HCT116 (cell line): ENCODE data around the gene MLX. TPM values are rescaled to one million over a fixed set of nuclear protein-coding genes. Genes with fewer than 3 reads are reported as not detected.

Experiments used
- ATAC-seq: fragments of 200-7000 bp; cut with Tn5 transposase; 2 replicates; pipeline ENCODE4 v1.9.1; 2020; ENCODE audit warnings: mild to moderate bottlenecking, moderate library complexity
- BruUV-seq: library from RNA; stranded (reverse); fragments of 400-500 nt; replicated peaks from 2 replicates; lab custom pipeline; 2021; lab: Mats Ljungman, UMichigan
- CTCF ChIA-PET: fragments of 300-600 bp; sonication (Branson Sonifier 250); formaldehyde crosslinking; loops from one replicate; lab custom pipeline; 2021; ENCODE audit warnings: antibody characterized with exemption; lab: Charles Lee
- POLR2A ChIA-PET: fragments of 300-600, 350-600 bp; sonication (Branson Sonifier 250); formaldehyde crosslinking; loops from one replicate; lab custom pipeline; 2021; ENCODE audit warnings: antibody characterized with exemption; lab: Charles Lee
- RAD21 ChIA-PET, 2 experiments: fragments of 300-600 bp; sonication (Branson Sonifier 250); formaldehyde crosslinking; loops; one replicate each; lab custom pipeline; 2023; ENCODE audit warnings: low total read pairs in 2 of 2; ENCODE audit not compliant: uncharacterized antibody in 2 of 2, unreplicated experiment in 2 of 2, low non-redundant PET in 1 of 2; lab: Charles Lee
- DNase-seq: peaks from one replicate; pipeline ENCODE4 v3.0.0-alpha.2; 2010; ENCODE audit warnings: low read depth, low spot score
- H2AFZ ChIP-seq: fragments of 200-600 bp; shearing (Covaris generic), sonication (generic); 2 replicates; pipeline ENCODE4 v1.6.1; 2017; ENCODE audit warnings: low read depth, mixed run types, mixed read lengths, antibody characterized with exemption, low read length; ENCODE audit not compliant: poor library complexity, severe bottlenecking
- H3K27ac ChIP-seq: 2 replicates; pipeline ENCODE4 v1.5.1; 2012; ENCODE audit warnings: low read depth, low read length
- H3K27me3 ChIP-seq: fragments of 200-600 bp; sonication (generic); 2 replicates; pipeline ENCODE4 v1.6.1; 2016; ENCODE audit warnings: mixed run types, low read length, mixed read lengths; ENCODE audit not compliant: insufficient read depth
- H3K36me3 ChIP-seq, 2 experiments: fragments of 200-500 bp in 1 of 2; fragments of 200-600 bp in 1 of 2; sonication (Bioruptor generic) in 1 of 2; sonication (generic) in 1 of 2; 2 replicates each; pipeline versions ENCODE4 v1.5.1 to v1.6.1; 2014 to 2016; ENCODE audit warnings: low read length in 2 of 2, inconsistent platforms in 1 of 2, mixed read lengths in 1 of 2, mixed run types in 1 of 2; ENCODE audit not compliant: insufficient read depth in 2 of 2, control insufficient read depth in 1 of 2
- H3K4me1 ChIP-seq, 2 experiments: fragments of 200-600 bp in 1 of 2; sonication (generic) in 1 of 2; 2 replicates each; pipeline versions ENCODE4 v1.5.1 to v1.6.1; 2012 to 2017; ENCODE audit warnings: low read length in 2 of 2, inconsistent platforms in 1 of 2, mild to moderate bottlenecking in 1 of 2, mixed read lengths in 1 of 2, mixed run types in 1 of 2, moderate library complexity in 1 of 2; ENCODE audit not compliant: insufficient read depth in 2 of 2, control insufficient read depth in 1 of 2
- H3K4me2 ChIP-seq: fragments of 200-600 bp; sonication (generic); 2 replicates; pipeline ENCODE4 v1.6.1; 2017; ENCODE audit warnings: mixed run types, low read length, mixed read lengths
- H3K4me3 ChIP-seq, 2 experiments: fragments of 200-600 bp in 1 of 2; sonication (generic) in 1 of 2; replicated peaks in 1 of 2; 2 replicates each; pipeline ENCODE4 v1.5.1; 2011 to 2016; ENCODE audit warnings: low read length in 2 of 2, control low read depth in 1 of 2, low read depth in 1 of 2, mild to moderate bottlenecking in 1 of 2, mixed read lengths in 1 of 2, mixed run types in 1 of 2
- H3K79me2 ChIP-seq: fragments of 200-600 bp; sonication (generic); 2 replicates; pipeline ENCODE4 v1.6.1; 2017; ENCODE audit warnings: mild to moderate bottlenecking, mixed run types, low read length, moderate library complexity, mixed read lengths; ENCODE audit not compliant: insufficient read depth
- H3K9ac ChIP-seq: fragments of 200-600 bp; sonication (generic); 2 replicates; pipeline ENCODE4 v1.6.1; 2016; ENCODE audit warnings: low read length, mixed read lengths
- H3K9me2 ChIP-seq: fragments of 200-600 bp; sonication (generic), shearing (Covaris generic); 2 replicates; pipeline ENCODE4 v1.6.1; 2017; ENCODE audit warnings: mixed run types, mild to moderate bottlenecking, moderate library complexity; ENCODE audit not compliant: insufficient read depth
- H3K9me3 ChIP-seq, 2 experiments: fragments of 200-500 bp in 1 of 2; fragments of 200-600 bp in 1 of 2; sonication (Bioruptor generic) in 1 of 2; sonication (generic) in 1 of 2; 2 replicates each; pipeline ENCODE4 v1.6.1; 2014 to 2017; ENCODE audit warnings: low read length in 2 of 2, mixed read lengths in 2 of 2, inconsistent platforms in 1 of 2, low read depth in 1 of 2, mild to moderate bottlenecking in 1 of 2, mixed run types in 1 of 2, moderate library complexity in 1 of 2; ENCODE audit not compliant: control insufficient read depth in 1 of 2, insufficient read depth in 1 of 2
- H4K20me1 ChIP-seq: fragments of 200-600 bp; sonication (generic), shearing (Covaris generic); 2 replicates; pipeline ENCODE4 v1.6.1; 2017; ENCODE audit warnings: mixed run types, mild to moderate bottlenecking, moderate library complexity; ENCODE audit not compliant: insufficient read depth
- CEBPB ChIP-seq: IDR thresholded peaks from 2 replicates; pipeline ENCODE4 v1.6.1; 2012; ENCODE audit warnings: low read depth
- MAX ChIP-seq: IDR thresholded peaks from 2 replicates; pipeline ENCODE4 v1.6.1; 2012
- POLR2AphosphoS5 ChIP-seq: IDR thresholded peaks from 2 replicates; pipeline ENCODE4 v1.6.1; 2011; ENCODE audit warnings: mild to moderate bottlenecking, low read depth, low read length, moderate library complexity
- SIN3A ChIP-seq: IDR thresholded peaks from 2 replicates; pipeline ENCODE4 v1.6.1; 2012; ENCODE audit warnings: low read depth
- SP1 ChIP-seq: IDR thresholded peaks from 2 replicates; pipeline ENCODE4 v1.6.1; 2012; ENCODE audit warnings: low read depth
- TCF7L2 ChIP-seq: IDR thresholded peaks from 2 replicates; pipeline ENCODE4 v1.7.0; 2011; ENCODE audit warnings: borderline replicate concordance, inconsistent platforms; ENCODE audit not compliant: insufficient read depth, insufficient read length; ENCODE audit errors: extremely low read depth
- ZFX ChIP-seq: fragments of 450-650 bp; IDR thresholded peaks from 2 replicates; pipeline ENCODE4 v1.6.1; 2017
- intact Hi-C: fragments of 100-400 bp; cut with micrococcal nuclease; formaldehyde crosslinking; loops from 2 replicates; pipeline ENCODE4 v1.10.0; 2022
- total RNA-seq: library from RNA; stranded (reverse); gene quantifications from one replicate; pipeline ENCODE4 v1.2.1, GENCODE V29; 2021; ENCODE audit not compliant: unreplicated experiment
- TF ChIP-seq, protein P1 (sequence below): IDR thresholded peaks from 2 replicates; pipeline ENCODE4 v1.6.1; 2012

The MLX gene
- total RNA-seq, 1 experiment from 2014 or later = 47.9 TPM

GRCh38 chr17:42536048-42536371 is 30.9 kb upstream of the MLX start, which contains the start of gene NAGLU (continued):
- no peak for TF ChIP-seq CEBPB

- Histone ChIP-seq H3K4me1 (peaks cover 23 to 37% of the 10 kb centered on the region in 2 experiments), H3K9me2 (no peaks in the 10 kb centered on the region), H3K27me3 (no peaks in the 10 kb centered on the region), H3K4me2 (peak overlapping the region; percentile 98), H3K36me3 (no peaks in the 10 kb centered on the region; a peak in 1 of 4 replicates), H2AFZ (no peak overlapping the region), H3K79me2 (no peaks in the 10 kb centered on the region), H3K27ac (peak overlapping the region; percentile 97), H3K9me3 (no peaks in the 10 kb centered on the region), H3K4me3 (peak overlapping the region; percentile 71 to 90), H3K9ac (peak overlapping the region; percentile 84), H4K20me1 (no peaks in the 10 kb centered on the region)
- DNase-seq = no peak
- BruUV-seq = TSS peak; percentile 49
- RAD21 ChIA-PET = interaction anchor here in 1 of 2 experiments (0.8 kb wide), 1 partner anchor 9 kb away, joined by 4 read pairs; no protein-coding TSS in a partner anchor
- ATAC-seq = peak; percentile 84
- CTCF ChIA-PET = interaction anchor here (1.0 to 2.2 kb wide), 6 partner anchors 9 to 130 kb away, joined by 3 to 8 read pairs (median 4); no protein-coding TSS in a partner anchor
- intact Hi-C loops = no loop called here
- POLR2A ChIA-PET = interaction anchor here (0.7 to 2.1 kb wide), 3 partner anchors 17 to 142 kb away, joined by 3 to 7 read pairs (median 6); partner anchors contain the start of gene CAVIN1
- TF ChIP-seq SIN3A (peak; percentile 52), ZFX (peak; percentile 77; the same call in 1 of the 2 replicates), MAX (peak; percentile 57; the same call in 1 of the 2 replicates), SP1 (no peak), TCF7L2 (peak; percentile 28), POLR2AphosphoS5 (peak; percentile 29)
- TF ChIP-seq, protein P1, sequence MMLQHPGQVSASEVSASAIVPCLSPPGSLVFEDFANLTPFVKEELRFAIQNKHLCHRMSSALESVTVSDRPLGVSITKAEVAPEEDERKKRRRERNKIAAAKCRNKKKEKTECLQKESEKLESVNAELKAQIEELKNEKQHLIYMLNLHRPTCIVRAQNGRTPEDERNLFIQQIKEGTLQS = no peak
Observed at GRCh38 chr17:42536372-42537155, 30.3 kb upstream of the MLX start.
